Endothelial cell of umbilical vein (primary cell): Measurements from ENCODE around the gene CENPB. TPM values are rescaled to one million over a fixed set of nuclear protein-coding genes. Genes with fewer than 3 reads are reported as not detected.

Experiments
- BruUV-seq: library from RNA; stranded (reverse); fragments of 400-500 nt; replicated peaks from 2 replicates; lab custom pipeline; 2021; lab: Mats Ljungman, UMichigan
- CTCF ChIA-PET: fragments of 300-600, 350-600 bp; sonication (Branson Sonifier 250); formaldehyde crosslinking; loops from one replicate; lab custom pipeline; 2021; ENCODE audit warnings: antibody characterized with exemption, inconsistent platforms; lab: Charles Lee
- POLR2A ChIA-PET: fragments of 300-600, 350-600 bp; sonication (Branson Sonifier 250); formaldehyde crosslinking; loops from one replicate; lab custom pipeline; 2021; ENCODE audit warnings: antibody characterized with exemption, inconsistent platforms; lab: Charles Lee
- DNase-seq: peaks from one replicate; pipeline ENCODE4 v3.0.0-alpha.2; 2011; ENCODE audit warnings: low read depth, low spot score
- FAIRE-seq: peaks from 2 replicates; lab custom pipeline; 2011; peaks lifted over from hg19 to GRCh38; lab: Jason Lieb, UNC
- H2AFZ ChIP-seq: 2 replicates; pipeline ENCODE4 v1.6.0; 2012; ENCODE audit warnings: low read depth, low read length, control low read depth, inconsistent platforms
- H3K27ac ChIP-seq: 2 replicates; pipeline ENCODE4 v1.5.1; 2011; ENCODE audit warnings: low read depth, mild to moderate bottlenecking, control low read depth, low read length, moderate library complexity; ENCODE audit not compliant: insufficient read depth
- H3K27me3 ChIP-seq, 2 experiments: 2 replicates each; pipeline versions ENCODE4 v1.6.0 to v1.6.1; 2011; ENCODE audit warnings: low read length in 2 of 2, mixed read lengths in 1 of 2; ENCODE audit not compliant: control insufficient read depth in 2 of 2, insufficient read depth in 2 of 2
- H3K36me3 ChIP-seq, 2 experiments: 2 replicates in 1 of 2; 3 replicates in 1 of 2; pipeline ENCODE4 v1.5.1; 2011; ENCODE audit warnings: low read length in 2 of 2, mild to moderate bottlenecking in 1 of 2, moderate library complexity in 1 of 2; ENCODE audit not compliant: control insufficient read depth in 2 of 2, insufficient read depth in 2 of 2; ENCODE audit errors: extremely low read depth in 1 of 2
- H3K4me1 ChIP-seq: 3 replicates; pipeline ENCODE4 v1.5.1; 2011; ENCODE audit warnings: mild to moderate bottlenecking, low read length; ENCODE audit not compliant: control insufficient read depth, insufficient read depth; ENCODE audit errors: extremely low read depth
- H3K4me2 ChIP-seq: 2 replicates; pipeline ENCODE4 v1.6.1; 2011; ENCODE audit warnings: low read length, control low read depth, mixed read lengths; ENCODE audit not compliant: insufficient read depth
- H3K4me3 ChIP-seq, 3 experiments: fragments of 200-600 bp in 1 of 3; sonication (generic), shearing (Covaris generic) in 1 of 3; replicated peaks in 1 of 3; 2 replicates each; pipeline ENCODE4 v1.5.1; 2011 to 2016; ENCODE audit warnings: control low read depth in 3 of 3, low read length in 3 of 3, mild to moderate bottlenecking in 2 of 3, inconsistent platforms in 1 of 3, low read depth in 1 of 3, moderate library complexity in 1 of 3; ENCODE audit not compliant: insufficient read depth in 1 of 3
- H3K79me2 ChIP-seq: 2 replicates; pipeline ENCODE4 v1.6.0; 2012; ENCODE audit warnings: low read length, inconsistent platforms; ENCODE audit not compliant: control insufficient read depth, insufficient read depth
- H3K9ac ChIP-seq: replicated peaks from 2 replicates; pipeline ENCODE3; 2011; ENCODE audit warnings: low read length, control low read depth; ENCODE audit not compliant: insufficient read depth; ENCODE audit errors: extremely low read depth
- H3K9me1 ChIP-seq: replicated peaks from 3 replicates; pipeline ENCODE4 v1.6.0; 2011; ENCODE audit warnings: mild to moderate bottlenecking, low read length; ENCODE audit not compliant: control insufficient read depth, insufficient read depth; ENCODE audit errors: extremely low read depth
- H3K9me3 ChIP-seq: replicated peaks from 2 replicates; pipeline ENCODE4 v1.5.1; 2012; ENCODE audit warnings: low read length, inconsistent platforms; ENCODE audit not compliant: control insufficient read depth, insufficient read depth
- H4K20me1 ChIP-seq: replicated peaks from 2 replicates; pipeline ENCODE3; 2011; ENCODE audit warnings: mild to moderate bottlenecking, low read length; ENCODE audit not compliant: control insufficient read depth, insufficient read depth; ENCODE audit errors: extremely low read depth
- EZH2 ChIP-seq: IDR thresholded peaks from 2 replicates; pipeline ENCODE4 v1.6.1; 2012; ENCODE audit warnings: borderline replicate concordance, low read depth, mild to moderate bottlenecking, moderate library complexity, low read length, inconsistent platforms; ENCODE audit not compliant: severe bottlenecking
- FOS ChIP-seq: IDR thresholded peaks from 2 replicates; pipeline ENCODE4 v1.6.1; 2011; ENCODE audit warnings: mild to moderate bottlenecking, low read length, moderate library complexity, borderline replicate concordance; ENCODE audit not compliant: insufficient read depth
- GATA2 ChIP-seq: IDR thresholded peaks from 2 replicates; pipeline ENCODE4 v1.7.0; 2011; ENCODE audit warnings: low read depth, mild to moderate bottlenecking, moderate library complexity, mixed read lengths, low read length; ENCODE audit not compliant: insufficient read length, insufficient read depth
- JUN ChIP-seq: IDR thresholded peaks from 2 replicates; pipeline ENCODE4 v1.6.1; 2011; ENCODE audit warnings: borderline replicate concordance, low read depth; ENCODE audit not compliant: insufficient read length, insufficient read depth
- MYC ChIP-seq: IDR thresholded peaks from one replicate; pipeline ENCODE4 v1.6.1; 2011; ENCODE audit warnings: mild to moderate bottlenecking, low read depth, low read length
- POLR2A ChIP-seq: IDR thresholded peaks from 2 replicates; pipeline ENCODE4 v1.6.1; 2012; ENCODE audit warnings: low read depth, mild to moderate bottlenecking, control low read depth, low read length
- POLR2AphosphoS5 ChIP-seq: IDR thresholded peaks from 2 replicates; pipeline ENCODE4 v1.6.1; 2012; ENCODE audit warnings: low read depth, mild to moderate bottlenecking, control low read depth, low read length, moderate library complexity; ENCODE audit not compliant: insufficient read depth
- dilution Hi-C: fragments of 300-500 bp; cut with MboI; formaldehyde crosslinking; loops from one replicate; pipeline ENCODE4 v1.15.0; 2019; ENCODE audit warnings: low sequenced_read_pairs; ENCODE audit not compliant: extremely low pct_ligation_motif_present
- intact Hi-C: fragments of 100-400 bp; cut with micrococcal nuclease; formaldehyde crosslinking; loops from one replicate; pipeline ENCODE4 v1.10.0; 2022
- polyA plus RNA-seq, 4 experiments: library from polyadenylated mRNA; depleted of rRNA in 3 of 4; stranded (reverse) in 3 of 4; unstranded in 1 of 4; fragments of >200 nt; gene quantifications; 2 replicates each; pipeline versions ENCODE4 v1.2.1 to v1.2.3, GENCODE V29; 2011 to 2012; ENCODE audit warnings: missing spikeins in 1 of 4
- total RNA-seq: library from RNA; stranded (reverse); gene quantifications from 2 replicates; pipeline ENCODE4 v1.2.3, GENCODE V29; 2021
- TF ChIP-seq, protein P1 (sequence below), 2 donors: IDR thresholded peaks; 1 replicate in 1 of 2; 2 replicates in 1 of 2; pipeline ENCODE4 v1.5.1; 2011; ENCODE audit warnings: low read length in 2 of 2, mild to moderate bottlenecking in 2 of 2, moderate library complexity in 2 of 2, control low read depth in 1 of 2, inconsistent platforms in 1 of 2, low read depth in 1 of 2; ENCODE audit not compliant: insufficient read depth in 1 of 2; ENCODE audit errors: extremely low read depth in 1 of 2
- TF ChIP-seq, protein P2 (sequence below): IDR thresholded peaks from 2 replicates; pipeline ENCODE4 v1.6.1; 2011; ENCODE audit not compliant: insufficient read depth, insufficient read length

The CENPB gene
- total and polyA plus RNA-seq, 2 donors (not counting 3 experiments of a cell fraction or from before 2014, with no cell fraction given): 30.4 to 90.3 TPM

DNA sequence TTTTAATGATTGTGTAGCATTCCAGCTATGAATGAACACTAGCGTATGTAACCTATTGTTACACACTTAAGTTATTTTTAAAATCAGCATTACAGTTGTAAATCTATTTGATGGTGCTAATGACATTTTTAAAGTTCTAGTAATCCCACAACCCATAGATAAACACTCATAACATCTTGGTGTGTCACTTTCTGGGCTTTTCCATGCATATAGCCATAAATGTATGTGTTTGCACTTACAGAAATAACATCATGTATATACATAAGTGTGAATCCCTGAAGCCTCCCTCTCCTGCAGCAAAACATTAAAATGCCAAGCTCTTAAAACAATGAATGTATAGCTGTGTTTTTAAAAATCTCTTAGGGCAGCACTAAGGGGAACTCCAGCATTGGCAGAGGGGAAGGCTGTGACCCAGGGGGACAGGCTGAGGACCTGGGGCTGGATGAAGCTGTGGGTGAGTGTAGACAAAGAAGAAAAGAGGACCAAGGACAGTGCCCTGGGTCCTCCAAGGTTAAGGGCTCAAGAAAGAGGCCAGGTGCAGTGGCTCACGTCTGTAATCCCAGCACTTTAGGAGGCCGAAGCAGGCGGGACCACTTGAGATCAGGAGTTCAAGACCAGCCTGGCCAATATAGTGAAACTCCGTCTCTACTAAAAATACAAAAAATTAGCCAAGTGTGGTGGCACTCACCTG lies 929 bp upstream of the CENPB start:
- CTCF ChIA-PET: interaction anchor here (1.1 to 7.6 kb wide), 9 partner anchors 8 to 298 kb away, joined by 3 to 214 read pairs (median 12); partner anchors contain the start of genes AP5S1 and CDC25B
- H2AFZ ChIP-seq: peak overlapping the region; percentile 5
- intact Hi-C loops: loop anchor here (1.0 kb wide), 1 partner anchor 298 kb away; no protein-coding TSS in a partner anchor

More for the DNA sequence above, 929 bp upstream of the CENPB start:
- DNase-seq: no peak
- FAIRE-seq: peak; percentile 4
- no peak for TF ChIP-seq FOS
- TF ChIP-seq, protein P1, sequence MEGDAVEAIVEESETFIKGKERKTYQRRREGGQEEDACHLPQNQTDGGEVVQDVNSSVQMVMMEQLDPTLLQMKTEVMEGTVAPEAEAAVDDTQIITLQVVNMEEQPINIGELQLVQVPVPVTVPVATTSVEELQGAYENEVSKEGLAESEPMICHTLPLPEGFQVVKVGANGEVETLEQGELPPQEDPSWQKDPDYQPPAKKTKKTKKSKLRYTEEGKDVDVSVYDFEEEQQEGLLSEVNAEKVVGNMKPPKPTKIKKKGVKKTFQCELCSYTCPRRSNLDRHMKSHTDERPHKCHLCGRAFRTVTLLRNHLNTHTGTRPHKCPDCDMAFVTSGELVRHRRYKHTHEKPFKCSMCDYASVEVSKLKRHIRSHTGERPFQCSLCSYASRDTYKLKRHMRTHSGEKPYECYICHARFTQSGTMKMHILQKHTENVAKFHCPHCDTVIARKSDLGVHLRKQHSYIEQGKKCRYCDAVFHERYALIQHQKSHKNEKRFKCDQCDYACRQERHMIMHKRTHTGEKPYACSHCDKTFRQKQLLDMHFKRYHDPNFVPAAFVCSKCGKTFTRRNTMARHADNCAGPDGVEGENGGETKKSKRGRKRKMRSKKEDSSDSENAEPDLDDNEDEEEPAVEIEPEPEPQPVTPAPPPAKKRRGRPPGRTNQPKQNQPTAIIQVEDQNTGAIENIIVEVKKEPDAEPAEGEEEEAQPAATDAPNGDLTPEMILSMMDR (IDR thresholded peaks at IDR 0.05; ENCODE audit: extremely low read depth in 1 of 2, insufficient read depth in 1 of 2, low read depth in 1 of 2, low read length in 2 of 2): no peak
- no peak for TF ChIP-seq EZH2
- no peak for TF ChIP-seq POLR2AphosphoS5
- TF ChIP-seq POLR2A: no peak
- TF ChIP-seq, protein P2, sequence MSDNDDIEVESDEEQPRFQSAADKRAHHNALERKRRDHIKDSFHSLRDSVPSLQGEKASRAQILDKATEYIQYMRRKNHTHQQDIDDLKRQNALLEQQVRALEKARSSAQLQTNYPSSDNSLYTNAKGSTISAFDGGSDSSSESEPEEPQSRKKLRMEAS: no peak
- TF ChIP-seq GATA2: no peak
- no peak for TF ChIP-seq JUN
- no peak for TF ChIP-seq MYC
- H3K9me1 ChIP-seq: no peaks in the 10 kb centered on the region
- H3K4me1 ChIP-seq: peaks cover 18% of the 10 kb centered on the region
- no peaks in the 10 kb centered on the region for H3K27me3 ChIP-seq
- H3K79me2 ChIP-seq: peaks cover 31% of the 10 kb centered on the region
- H3K9me3 ChIP-seq: no peaks in the 10 kb centered on the region
- BruUV-seq: TSS peak; percentile 59
- peak overlapping the region; percentile 76 for H3K4me2 ChIP-seq
- POLR2A ChIA-PET: interaction anchor here (0.5 to 1.0 kb wide), 3 partner anchors 31 to 63 kb away, joined by 3 to 4 read pairs (median 4); partner anchors contain the start of gene AP5S1
- peak overlapping the region in 1 of 3 experiments; percentile 58 for H3K4me3 ChIP-seq
- dilution Hi-C loops: no loop called here
- H4K20me1 ChIP-seq: no peaks in the 10 kb centered on the region
- no peak overlapping the region for H3K9ac ChIP-seq
- H3K36me3 ChIP-seq: peaks cover 0 to 5% of the 10 kb centered on the region in 2 experiments
- H3K27ac ChIP-seq: no peak overlapping the region
